ENCODE data around the gene MYORG. TPM values are rescaled to one million over a fixed set of nuclear protein-coding genes. Genes with fewer than 3 reads are reported as not detected.
"Not testable (repeated sequence)": the region's sequence is repeated elsewhere in the genome, so short reads cannot be mapped to it uniquely, and the experiment has no call there.

The MYORG gene
- total and polyA plus RNA-seq, 2 experiments from 2014 or later, result 0.92 to 1.2 TPM

DNA sequence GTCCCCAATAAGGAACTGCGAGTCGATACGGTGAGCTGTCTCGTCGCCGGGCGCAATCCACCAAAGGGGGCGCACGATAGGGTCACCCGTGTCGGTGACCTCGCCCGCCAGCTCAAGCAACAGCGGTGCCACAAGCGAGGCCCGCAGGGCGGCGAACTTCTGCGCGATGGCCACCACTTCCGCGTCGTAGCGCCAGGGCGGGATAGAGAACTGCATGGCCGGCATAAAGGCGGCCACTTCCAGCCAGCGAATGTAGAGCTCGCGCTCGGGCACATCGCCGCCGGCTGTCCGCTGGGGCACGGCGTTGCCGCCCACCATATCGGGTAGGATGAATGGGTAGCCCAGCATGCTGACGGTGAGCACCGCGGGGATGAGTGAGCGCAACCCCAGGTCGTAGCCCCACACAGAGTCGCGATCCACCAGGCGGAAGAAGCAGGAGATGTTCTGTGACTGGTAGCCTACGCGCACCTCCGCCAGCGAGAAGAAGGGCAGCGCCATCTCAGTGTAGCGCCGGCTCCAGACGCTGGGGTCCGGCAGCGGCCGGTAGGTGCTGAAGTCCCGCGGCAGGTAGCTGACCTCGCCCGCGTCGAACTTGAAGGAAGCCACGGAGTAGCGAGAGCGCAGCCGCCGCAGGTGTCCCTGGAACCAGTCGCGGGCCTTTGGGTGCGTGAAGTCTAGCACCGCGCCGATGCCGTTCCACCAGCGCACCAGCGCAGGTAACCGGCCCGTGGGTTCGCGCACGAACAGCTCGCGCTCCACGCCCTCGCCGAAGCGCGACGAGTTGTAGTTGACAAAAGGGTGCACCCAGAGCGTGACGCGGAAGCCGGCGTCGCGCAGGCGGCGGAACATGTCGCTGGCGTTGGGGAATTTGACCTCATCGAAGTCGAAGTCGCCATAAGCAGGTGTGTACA lies 5.5 kb downstream of the MYORG start:
- no peaks in the 10 kb centered on the region for H3K9me3 ChIP-seq (ENCODE audit: low read depth)
- H3K4me3 ChIP-seq, result no peak overlapping the region
- no peak overlapping the region for H3K27ac ChIP-seq
- DNase-seq (ENCODE audit: low read depth in 1 of 2, low spot score in 1 of 2), result no peak
- TF ChIP-seq, protein P1, sequence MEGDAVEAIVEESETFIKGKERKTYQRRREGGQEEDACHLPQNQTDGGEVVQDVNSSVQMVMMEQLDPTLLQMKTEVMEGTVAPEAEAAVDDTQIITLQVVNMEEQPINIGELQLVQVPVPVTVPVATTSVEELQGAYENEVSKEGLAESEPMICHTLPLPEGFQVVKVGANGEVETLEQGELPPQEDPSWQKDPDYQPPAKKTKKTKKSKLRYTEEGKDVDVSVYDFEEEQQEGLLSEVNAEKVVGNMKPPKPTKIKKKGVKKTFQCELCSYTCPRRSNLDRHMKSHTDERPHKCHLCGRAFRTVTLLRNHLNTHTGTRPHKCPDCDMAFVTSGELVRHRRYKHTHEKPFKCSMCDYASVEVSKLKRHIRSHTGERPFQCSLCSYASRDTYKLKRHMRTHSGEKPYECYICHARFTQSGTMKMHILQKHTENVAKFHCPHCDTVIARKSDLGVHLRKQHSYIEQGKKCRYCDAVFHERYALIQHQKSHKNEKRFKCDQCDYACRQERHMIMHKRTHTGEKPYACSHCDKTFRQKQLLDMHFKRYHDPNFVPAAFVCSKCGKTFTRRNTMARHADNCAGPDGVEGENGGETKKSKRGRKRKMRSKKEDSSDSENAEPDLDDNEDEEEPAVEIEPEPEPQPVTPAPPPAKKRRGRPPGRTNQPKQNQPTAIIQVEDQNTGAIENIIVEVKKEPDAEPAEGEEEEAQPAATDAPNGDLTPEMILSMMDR (IDR thresholded peaks at IDR 0.05; ENCODE audit: low read depth, low read length), result no peak
- no peaks in the 10 kb centered on the region for H3K36me3 ChIP-seq
- no peaks in the 10 kb centered on the region for H3K4me1 ChIP-seq (ENCODE audit: low read depth)
- H3K27me3 ChIP-seq, result peaks cover 6% of the 10 kb centered on the region

DNA sequence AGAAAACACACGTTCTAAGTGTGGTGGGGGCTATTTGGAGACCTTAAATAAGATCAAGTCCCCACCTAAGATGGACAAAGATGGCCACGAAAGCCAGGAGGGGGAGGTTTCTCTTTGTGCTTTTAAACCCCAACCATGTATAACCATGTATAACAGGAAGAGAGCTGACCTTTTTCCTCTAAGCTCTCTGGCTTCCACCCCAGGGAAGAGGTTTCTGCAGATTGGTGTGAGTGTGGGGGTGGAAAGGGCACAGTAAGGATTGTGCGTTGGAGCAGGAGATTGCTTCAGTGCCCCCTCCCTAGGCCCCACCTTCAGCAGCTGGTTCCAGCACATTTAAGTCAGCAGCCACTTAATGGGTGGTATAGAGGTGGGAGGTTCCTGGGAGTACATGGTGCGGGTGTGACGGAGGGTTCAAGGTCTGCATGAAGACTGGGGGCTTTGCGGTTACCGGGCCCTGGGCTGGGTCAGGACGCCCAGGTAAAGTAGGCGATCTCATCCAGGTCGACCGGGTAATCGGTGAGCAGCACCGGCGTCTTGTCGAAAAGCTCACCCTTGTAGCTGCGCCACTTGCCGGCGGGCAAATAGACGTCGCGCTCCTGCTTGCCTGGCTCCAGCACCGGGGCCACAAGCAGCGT lies 6.2 kb downstream of the MYORG start:
- no peaks in the 10 kb centered on the region for H3K4me1 ChIP-seq (ENCODE audit: low read depth)
- TF ChIP-seq, protein P1 (IDR thresholded peaks at IDR 0.05; ENCODE audit: low read depth, low read length), result no peak
- H3K9me3 ChIP-seq (ENCODE audit: low read depth), result no peaks in the 10 kb centered on the region
- H3K36me3 ChIP-seq, result no peaks in the 10 kb centered on the region
- no peak overlapping the region for H3K4me3 ChIP-seq
- H3K27me3 ChIP-seq, result peaks cover 6% of the 10 kb centered on the region
- no peak overlapping the region for H3K27ac ChIP-seq
- DNase-seq (ENCODE audit: low read depth in 1 of 2, low spot score in 1 of 2), result no peak

DNA sequence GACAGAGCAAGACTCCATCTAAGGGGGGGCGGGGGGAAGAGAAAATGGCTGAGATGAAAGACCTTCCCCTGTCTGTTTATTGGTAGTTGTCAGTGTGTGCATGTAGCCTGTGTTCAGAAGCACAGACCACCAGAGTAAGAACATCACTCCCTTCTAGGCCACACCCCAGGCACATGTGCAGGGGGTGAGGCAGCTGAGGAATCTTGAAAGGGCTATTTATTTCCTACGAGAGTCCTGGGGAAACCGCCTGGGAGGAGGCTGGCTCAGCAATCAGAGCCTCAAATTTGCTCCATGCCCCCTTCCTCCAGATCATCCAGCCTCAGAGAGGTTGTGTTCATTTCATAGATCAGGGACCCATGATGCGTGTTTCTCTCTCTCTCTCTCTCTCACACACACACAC lies 7.1 kb downstream of the MYORG start:
- H3K27ac ChIP-seq, result no peak overlapping the region
- H3K4me1 ChIP-seq (ENCODE audit: low read depth), result no peaks in the 10 kb centered on the region
- H3K4me3 ChIP-seq, result no peak overlapping the region
- no peaks in the 10 kb centered on the region for H3K9me3 ChIP-seq (ENCODE audit: low read depth)
- H3K36me3 ChIP-seq, result no peaks in the 10 kb centered on the region
- TF ChIP-seq, protein P1 (IDR thresholded peaks at IDR 0.05; ENCODE audit: low read depth, low read length), result no peak
- DNase-seq (ENCODE audit: low read depth in 1 of 2, low spot score in 1 of 2), result no peak
- H3K27me3 ChIP-seq, result no peaks in the 10 kb centered on the region

DNA sequence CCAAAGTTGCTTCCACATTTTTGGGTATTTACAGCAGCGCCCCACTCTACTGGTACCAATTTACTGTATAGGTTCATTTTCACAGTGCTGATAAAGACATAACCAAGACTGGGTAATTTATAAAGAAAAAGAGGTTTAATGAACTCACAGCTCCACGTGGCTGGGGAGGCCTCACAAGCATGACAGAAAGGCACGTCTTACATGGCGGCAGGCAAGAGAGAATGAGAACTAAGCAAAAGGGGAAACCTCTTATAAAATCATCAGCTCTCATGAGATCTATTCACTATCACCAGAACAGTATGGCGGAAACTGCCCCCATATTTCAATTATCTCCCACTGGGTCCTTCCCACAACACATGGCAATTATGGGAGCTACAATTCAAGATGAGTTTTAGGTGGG lies 7.9 kb downstream of the MYORG start:
- H3K9me3 ChIP-seq (ENCODE audit: low read depth); H3K4me3 ChIP-seq; H3K27me3 ChIP-seq; H3K27ac ChIP-seq; H3K4me1 ChIP-seq (ENCODE audit: low read depth); DNase-seq (ENCODE audit: low read depth in 1 of 2, low spot score in 1 of 2); H3K36me3 ChIP-seq: not testable (repeated sequence)

DNA sequence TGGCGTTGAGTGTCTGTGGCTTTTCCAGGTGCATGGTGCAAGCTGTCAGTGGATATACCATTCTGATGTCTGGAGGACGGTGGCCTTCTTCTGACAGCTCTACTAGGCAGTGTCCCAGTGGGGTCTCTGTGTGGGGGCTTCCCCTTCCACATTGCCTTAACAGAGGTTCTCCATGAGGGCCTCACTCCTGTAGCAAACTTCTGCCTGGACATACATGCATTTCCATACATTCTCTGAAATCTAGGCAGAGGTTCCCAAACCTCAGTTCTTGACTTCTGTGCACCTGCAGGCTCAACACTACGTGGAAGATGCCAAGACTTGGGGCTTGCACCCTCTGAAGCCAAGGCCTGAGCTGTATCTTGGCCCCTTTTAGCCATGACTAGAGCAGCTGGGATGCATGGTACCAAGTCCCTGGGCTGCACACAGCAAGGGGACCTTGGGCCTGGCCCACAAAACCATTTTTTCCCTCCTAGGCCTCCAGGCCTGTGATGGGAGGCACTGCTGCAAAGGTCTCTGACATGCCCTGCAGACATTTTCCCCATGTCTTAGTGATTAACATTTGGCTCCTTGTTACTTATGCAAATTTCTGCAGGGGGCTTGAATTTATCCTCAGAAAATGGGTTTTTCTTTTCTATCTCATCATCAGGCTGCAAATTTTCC lies 8.8 kb downstream of the MYORG start:
- not testable (repeated sequence) for H3K4me3 ChIP-seq; H3K9me3 ChIP-seq (ENCODE audit: low read depth)

DNA sequence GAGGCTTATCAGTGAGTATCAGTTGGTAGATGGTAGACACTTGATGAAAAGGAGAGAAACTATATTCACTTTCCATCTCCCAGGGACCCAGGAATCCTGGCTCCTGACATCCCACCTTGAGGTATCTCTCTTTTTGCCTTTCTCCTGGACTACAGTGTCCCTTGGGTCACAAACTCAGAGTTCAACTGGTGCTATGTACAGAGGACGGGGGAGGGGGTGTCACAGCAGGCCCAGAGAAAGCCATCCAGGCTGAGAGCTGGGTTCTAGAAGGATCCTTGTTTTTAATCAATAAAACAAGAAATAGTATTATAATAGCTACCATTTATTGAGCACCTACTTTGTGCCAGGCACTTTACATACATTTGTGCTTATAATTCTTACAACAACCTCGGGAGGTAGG lies 10.3 kb downstream of the MYORG start:
- H3K27ac ChIP-seq, result no peak overlapping the region
- H3K9me3 ChIP-seq (ENCODE audit: low read depth), result no peaks in the 10 kb centered on the region
- no peaks in the 10 kb centered on the region for H3K4me1 ChIP-seq (ENCODE audit: low read depth)
- H3K27me3 ChIP-seq, result no peaks in the 10 kb centered on the region
- H3K36me3 ChIP-seq, result no peaks in the 10 kb centered on the region
- no peak overlapping the region for H3K4me3 ChIP-seq
- TF ChIP-seq, protein P1 (IDR thresholded peaks at IDR 0.05; ENCODE audit: low read depth, low read length), result no peak
- DNase-seq (ENCODE audit: low read depth in 1 of 2, low spot score in 1 of 2), result no peak

More for the DNA sequence above, 8.8 kb downstream of the MYORG start:
- not testable (repeated sequence) for H3K36me3 ChIP-seq; H3K27me3 ChIP-seq; H3K27ac ChIP-seq; DNase-seq (ENCODE audit: low read depth in 1 of 2, low spot score in 1 of 2); H3K4me1 ChIP-seq (ENCODE audit: low read depth)
